HG03139 (cell line): Measurements from ENCODE around the gene AACS.
A peak's percentile ranks its signal among the peaks of the same experiment; 100 is the strongest.
"Not testable (repeated sequence)": the region's sequence is repeated elsewhere in the genome, so short reads cannot be mapped to it uniquely, and the experiment has no call there.

Experiments used
- ATAC-seq: cut with Tn5 transposase; IDR thresholded peaks from one replicate; pipeline ENCODE4 v1.9.1; 2021; ENCODE audit not compliant: unreplicated experiment

The AACS gene, protein sequence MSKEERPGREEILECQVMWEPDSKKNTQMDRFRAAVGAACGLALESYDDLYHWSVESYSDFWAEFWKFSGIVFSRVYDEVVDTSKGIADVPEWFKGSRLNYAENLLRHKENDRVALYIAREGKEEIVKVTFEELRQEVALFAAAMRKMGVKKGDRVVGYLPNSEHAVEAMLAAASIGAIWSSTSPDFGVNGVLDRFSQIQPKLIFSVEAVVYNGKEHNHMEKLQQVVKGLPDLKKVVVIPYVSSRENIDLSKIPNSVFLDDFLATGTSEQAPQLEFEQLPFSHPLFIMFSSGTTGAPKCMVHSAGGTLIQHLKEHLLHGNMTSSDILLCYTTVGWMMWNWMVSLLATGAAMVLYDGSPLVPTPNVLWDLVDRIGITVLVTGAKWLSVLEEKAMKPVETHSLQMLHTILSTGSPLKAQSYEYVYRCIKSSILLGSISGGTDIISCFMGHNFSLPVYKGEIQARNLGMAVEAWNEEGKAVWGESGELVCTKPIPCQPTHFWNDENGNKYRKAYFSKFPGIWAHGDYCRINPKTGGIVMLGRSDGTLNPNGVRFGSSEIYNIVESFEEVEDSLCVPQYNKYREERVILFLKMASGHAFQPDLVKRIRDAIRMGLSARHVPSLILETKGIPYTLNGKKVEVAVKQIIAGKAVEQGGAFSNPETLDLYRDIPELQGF

DNA sequence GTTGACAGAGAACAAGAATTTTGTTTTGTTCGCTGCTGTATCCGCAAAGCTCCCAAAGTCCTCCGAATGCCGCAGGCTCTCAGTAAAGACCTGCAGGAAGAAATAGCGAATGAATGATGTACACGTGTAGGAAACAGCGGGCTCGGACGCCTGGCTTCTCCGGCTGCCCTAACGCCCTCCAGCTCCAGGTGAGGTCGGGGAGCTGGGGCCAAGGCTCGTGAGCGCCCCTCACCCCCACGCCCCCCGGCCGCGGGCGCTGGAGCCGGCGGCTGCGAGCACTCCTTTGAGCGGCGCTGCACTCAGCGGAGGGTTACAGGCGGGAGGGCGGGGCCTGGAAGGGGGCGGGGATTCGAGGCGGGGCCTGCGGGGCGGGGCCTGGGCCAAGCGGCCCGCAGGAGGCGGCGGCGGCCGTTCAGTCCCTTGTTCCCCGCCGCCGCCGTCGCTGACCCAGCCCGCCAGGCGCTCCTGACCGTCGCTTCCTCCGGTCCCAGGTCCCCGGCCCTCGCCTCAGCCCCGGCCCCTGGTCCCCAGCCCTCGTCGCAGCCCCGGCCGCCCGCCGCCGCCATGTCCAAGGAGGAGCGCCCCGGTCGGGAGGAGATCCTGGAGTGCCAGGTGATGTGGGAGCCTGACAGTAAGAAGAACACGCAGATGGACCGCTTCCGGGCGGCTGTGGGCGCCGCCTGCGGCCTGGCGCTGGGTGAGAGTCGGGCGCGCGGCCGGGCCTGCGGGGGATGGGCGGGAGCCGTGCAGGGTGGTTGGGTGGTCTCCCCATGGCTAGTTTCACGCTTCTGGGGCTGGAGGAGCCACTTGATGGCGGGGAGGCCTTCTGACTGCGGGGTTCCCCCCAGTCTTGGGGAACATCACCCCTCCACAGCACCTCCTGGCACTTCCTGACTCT, at the start of gene AACS:
Gene AACS, plus strand, starts transcription at position 415 of the 898 bp plus-strand sequence. Its CDS starts 150 bp downstream, at position 565.
- ATAC-seq: peak; percentile 94

DNA sequence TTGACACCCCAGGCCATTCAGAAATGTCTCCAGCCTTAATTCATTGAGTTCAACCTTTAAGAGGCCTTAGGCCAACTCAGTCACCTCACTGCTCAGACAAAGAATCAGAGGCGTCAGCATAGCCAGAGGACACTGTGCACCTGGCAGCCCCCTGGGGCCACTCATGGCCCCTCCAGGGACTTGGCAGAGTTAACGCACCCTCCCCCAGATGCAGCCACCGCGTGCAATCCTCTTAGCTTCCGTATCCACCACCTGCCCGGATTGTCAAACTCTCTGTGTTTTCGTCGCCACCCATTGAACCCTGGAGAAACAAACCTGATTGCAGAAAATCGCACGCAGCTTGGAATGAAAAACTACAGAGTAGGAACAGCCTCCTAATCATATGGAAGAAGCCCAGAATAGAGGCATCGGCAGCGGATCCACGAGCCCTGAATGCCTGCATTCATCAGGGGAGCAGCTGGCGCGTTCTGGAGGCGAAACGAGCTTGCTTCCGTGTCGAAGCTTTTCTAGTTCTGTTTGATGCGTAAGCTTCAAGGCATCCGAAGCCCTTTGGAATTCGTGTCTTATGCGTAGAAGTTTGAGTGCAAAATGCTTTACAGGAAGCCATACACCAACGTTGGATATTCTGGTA, 49.4 kb upstream of the AACS start:
- ATAC-seq: no peak

DNA sequence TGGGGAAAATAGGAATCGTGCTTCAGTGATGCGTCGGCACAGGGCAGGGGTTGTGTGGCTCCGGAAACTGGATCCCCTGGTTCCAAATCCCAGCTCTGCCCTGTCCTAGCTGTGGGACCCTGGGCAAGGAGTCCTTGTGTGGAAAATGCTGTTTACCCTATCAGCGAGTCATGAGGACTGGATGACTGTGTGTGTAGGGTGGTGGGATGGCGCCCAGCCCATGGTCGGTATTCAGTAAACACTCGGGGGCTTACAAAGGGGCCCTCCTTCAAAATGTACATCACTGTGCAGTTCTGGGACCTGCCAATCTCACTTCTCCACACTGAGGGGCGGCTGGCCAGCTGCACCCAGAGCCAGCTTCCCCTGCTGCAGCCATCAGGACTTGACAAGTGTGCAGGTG, 47.4 kb upstream of the AACS start:
- no peak for ATAC-seq

DNA sequence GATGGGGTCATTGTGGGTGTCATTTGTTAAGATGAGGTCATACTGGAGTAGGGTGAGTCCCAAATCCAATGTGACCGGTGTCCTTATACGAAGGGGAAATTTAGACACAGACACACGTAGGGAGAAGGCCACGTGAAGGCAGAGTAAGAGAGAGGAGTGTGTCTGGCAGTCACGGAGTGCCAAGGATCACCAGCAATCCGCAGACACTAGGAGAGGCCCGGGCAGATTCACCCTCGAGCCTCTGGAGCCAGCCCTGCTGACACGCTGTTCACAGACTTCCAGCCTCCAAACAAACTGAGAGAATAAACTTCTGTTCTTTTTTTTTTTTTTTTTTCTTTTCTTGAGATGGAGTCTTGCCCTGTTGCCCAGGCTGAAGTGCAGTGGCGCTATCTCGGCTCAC, 46.9 kb upstream of the AACS start:
- no peak for ATAC-seq

DNA sequence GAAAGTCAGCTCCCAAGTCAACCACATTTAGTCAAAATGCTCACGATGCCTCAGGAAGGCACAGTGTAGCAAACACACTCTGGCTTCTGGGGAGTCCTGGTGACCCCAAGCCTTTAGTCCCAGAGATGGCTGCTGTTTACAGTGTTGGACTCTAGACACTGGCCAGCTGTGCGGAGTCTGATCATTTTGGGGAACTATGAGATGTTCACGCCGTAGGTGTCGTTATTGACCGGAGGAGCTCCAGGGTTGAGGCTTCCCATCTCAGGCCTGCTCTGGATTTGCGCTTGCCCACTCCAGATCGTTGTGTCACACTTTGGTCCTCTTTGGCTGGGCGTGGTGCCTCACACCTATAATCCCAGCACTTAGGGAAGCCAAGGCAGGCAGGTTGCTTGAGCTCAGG, 44.1 kb upstream of the AACS start:
- no peak for ATAC-seq

DNA sequence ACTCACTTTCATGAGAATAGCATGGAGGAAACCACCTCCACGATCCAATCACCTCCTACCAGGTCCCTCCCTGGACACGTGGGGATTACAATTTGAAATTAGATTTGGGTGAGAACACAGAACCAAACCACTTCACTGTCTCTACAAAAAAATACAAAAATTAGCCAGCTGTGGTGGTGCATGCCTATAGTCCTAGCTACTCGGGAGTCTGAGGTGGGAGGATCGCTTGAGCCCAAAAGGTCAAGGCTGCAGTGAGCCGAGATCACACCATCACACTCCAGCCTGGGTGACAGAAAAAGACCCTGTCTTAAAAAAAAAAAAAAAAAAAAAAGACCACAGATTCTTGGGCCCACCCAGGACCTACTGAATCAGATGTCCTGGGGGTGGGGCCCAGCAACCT, 43.5 kb upstream of the AACS start:
- ATAC-seq: no peak

DNA sequence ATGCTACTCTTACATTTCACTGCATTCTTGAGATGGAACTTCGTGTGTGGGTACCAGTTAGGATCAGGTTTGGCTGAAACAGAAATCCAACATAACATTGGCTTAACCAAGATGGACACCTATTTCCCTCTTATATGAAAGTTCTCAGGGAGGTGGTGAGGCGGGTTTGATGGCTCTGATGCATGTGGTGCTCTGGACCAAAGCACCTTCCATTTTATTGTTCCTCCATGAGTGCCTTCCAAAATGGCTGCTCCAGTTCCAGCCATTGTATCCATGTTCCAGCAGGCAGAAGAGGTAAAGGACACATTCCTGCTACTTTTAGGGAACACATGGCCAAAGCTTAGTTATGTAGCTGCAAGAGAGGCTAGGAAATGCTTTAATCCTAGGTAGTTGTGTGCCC, 42.2 kb upstream of the AACS start:
- no peak for ATAC-seq

DNA sequence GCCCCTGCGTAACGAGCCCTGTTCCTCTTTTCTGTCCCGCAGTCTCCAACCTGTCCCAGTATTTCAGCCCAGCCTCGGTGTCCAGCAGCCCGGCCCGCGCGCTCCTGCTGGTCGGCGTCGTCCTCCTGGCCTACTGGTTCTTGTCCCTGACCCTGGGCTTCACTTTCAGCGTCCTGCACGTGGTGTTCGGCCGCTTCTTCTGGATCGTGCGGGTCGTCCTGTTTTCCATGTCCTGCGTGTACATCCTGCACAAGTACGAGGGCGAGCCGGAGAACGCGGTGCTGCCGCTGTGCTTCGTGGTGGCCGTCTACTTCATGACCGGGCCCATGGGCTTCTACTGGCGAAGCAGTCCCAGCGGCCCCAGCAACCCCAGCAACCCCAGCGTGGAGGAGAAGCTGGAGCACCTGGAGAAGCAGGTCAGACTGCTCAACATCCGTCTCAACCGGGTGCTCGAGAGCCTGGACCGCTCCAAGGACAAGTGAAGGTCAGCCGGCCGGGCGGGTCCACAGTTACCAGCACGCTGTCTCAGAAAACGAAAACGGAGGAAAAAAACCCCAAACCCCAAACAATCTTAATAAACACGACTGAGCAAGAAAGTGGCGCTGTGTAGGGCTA, 40.2 kb upstream of the AACS start:
- ATAC-seq: no peak

DNA sequence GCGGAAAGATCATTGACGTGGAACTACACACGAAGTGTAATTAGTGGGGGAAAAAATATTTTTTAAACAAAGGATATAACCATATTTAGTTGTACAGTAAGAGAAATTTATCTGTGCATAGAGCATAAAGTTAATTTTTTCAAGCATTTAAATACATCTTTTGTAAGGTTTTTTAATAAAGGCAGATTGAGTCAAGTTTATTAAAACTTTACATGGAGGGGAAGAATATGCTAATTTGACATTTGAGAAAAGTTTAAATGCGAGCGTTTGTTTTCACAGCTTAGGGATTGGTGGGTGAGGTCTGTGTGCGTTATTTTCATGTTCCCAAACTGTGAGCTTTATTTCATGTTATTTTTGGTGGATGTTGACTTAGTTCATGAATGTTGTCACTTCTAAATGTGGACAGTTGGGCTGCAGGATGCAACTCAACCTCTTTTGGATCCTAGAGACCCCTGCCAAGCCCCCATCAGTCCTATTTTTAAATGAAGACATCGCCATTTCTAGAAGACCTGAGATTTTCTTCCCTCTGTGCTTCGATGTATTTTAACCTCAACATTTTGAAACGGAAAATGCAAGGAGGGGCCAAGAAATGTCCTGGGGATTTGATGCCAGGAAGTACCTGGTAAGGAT, 39.5 kb upstream of the AACS start:
- ATAC-seq: no peak

DNA sequence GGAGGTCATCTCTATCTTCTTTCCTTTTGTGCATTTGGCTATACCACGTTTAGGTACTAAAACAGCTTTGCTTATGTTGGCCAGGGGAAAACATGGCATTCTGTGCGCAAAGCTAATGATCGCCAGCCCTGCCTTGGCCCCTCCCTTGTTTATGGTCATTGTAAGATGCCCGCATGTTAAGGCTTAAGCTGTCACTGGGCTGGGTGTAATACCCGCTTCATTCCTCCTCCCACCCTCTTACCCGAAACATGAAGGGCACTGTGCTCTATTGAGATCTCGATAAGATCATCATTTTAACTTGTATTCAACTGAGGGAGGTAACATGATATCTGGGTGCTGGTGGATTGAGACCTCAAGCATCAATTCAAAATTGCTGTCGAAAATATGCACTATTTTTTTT, 37.1 kb upstream of the AACS start:
- ATAC-seq: no peak

DNA sequence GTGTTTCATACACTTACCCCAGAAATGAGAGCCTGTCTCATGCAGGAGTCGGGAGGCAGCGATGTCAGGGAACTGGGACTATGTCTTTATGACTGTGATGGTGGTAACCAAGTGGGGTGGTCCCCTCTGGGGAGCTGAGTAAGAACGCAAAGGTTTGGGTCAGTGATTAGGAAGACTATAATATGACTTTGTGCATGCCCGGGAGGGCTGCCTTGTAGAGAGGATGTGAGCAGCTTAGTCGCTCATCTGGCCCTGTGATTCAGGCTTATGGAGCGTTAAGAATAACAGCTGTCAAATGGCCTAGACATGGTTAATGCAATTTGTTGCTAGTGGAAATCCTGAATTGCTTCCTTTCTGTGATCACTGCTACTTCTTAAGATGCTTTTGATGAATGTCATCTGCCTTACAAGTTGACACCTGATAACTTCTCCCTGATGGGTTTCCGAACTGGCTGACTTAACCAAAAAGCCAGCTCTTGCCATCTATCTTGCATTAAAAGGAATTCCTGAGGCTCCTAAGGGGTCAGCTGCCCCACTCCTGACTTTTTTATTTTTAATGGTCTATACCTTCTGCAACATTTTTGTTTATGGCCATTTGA, 35.4 kb upstream of the AACS start:
- no peak for ATAC-seq

DNA sequence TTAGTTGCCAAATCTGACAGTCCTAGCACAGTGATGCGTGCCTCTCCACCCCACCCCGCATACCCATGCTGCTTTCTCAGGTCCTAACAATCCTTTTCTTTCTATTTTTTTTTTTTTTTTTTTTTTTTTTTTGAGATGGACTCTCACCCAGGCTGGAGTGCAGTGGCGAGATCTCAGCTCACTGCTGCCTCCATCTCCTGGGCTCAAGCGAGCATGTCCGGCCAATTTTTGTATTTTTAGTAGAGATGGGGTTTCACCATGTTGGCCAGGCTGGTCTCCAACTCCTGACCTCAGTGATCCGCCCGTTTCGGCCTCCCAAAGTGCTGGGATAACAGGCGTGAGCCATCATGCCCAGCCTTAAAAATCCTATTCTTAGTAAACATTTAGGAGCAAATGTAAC, 33.8 kb upstream of the AACS start:
- ATAC-seq: not testable (repeated sequence)

DNA sequence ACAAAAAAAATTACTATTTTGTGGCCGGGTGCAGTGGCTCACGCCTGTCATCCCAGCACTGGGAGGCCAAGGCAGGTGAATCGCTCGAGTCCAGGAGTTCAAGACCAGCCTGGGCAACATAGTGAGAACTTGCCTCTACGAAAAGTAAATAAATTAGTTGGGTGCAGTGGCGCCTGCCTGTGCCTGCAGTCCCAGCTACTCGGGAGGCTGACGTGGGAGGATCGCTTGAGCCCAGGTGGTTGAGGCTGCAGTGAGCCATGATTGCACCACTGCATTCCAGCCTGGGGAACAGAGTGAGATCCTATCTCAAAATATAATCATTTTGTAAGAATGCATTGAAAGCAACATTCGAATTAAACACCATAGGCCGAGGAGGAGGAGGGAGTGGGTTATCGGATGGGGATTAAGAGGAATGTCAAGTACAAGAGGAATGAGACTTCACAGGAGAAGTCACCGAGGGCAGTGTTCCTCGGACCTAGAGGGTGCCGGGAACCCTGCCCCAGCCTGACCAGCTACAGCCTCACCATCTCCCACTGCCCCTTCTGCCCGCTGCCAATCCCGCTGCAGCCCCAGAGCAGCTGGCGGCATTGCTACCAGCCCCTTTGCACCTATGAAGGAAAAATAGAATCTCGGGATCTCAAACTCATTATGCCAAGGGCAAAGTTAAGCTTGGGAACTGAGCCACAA, 32.6 kb upstream of the AACS start:
- no peak for ATAC-seq

DNA sequence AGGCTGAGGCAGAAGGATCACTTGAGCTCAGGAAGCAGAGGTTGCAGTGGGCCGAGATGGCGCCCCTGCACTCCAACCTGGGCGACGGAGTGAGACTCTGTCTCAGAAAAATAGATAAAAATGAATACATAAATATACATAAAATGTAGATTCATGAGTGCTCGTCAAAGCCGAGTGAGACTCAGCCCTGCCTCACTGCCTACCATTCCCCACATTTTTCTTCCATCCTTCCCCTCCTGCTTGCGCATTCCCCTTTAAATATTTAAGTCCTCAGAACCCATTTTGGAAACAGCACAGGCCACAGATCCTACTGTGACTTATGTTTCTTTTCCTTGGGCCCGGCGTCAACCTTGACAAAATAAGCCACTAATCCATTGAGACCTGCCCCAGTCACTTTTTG, 31.9 kb upstream of the AACS start:
- no peak for ATAC-seq

DNA sequence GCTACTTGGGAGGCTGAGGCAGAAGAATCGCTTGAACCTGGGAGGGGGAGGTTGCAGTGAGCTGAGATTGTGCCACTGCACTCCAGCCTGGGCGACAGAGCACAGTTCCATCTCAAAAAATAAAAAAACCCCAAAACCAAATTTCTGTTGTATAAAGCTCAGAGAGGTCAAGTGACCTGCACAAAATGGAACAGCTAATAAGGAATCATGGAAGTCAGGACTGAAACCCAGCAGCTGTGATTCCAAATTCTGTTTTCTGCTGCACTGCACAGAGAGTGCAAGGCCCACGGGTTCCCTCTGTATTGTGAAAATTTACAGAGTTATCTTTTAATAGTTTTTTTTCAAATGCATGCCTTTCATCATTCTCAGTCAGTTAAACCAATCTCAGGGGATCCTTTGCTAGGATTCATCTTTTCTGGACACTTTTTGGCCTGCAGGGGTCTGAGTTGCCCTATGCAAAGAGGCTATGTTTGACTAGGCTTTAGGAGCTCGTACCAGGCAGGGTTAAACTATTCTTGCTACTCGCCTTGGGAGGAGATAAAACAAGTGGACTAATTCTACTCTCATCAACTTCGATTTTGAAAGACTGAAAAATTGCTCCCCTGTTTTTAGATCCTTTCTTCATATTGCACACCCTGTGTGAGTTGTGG, 26.1 kb upstream of the AACS start:
- no peak for ATAC-seq

DNA sequence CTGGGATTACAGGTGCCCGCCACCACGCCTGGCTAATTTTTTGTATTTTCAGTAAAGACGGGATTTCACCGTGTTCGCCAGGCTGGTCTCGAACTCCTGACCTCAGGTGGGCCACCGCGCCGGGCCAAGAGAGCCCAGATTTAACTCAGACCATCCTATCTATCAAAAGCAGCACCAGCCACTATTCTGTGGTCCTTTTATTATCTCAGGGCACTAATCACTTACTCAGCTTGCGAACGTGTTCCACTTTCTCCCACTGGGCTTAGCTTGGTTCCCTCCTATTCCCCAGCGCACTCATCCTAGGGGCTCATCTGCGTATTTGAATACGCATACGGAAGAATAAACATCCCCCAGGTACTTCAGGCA, 16.2 kb upstream of the AACS start:
- ATAC-seq: no peak

DNA sequence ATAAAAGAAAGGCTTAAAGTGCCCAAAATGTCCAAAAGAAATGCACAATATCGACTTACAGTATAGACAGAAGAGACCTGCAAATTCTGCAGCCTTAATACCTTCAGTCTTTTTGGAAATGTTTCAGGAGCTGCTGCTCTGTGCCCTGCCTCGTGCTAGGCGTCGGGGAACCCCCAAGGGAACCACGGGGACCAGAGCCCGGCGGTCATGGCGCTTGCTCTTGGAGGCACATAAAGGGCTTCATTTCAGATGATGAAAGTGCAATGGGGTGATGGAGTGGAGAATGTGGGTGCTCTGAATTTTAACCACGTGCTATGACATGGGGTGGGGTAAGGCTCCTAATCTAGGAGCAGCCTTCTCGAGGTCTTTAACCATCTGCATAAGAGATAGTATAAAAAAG, 14.8 kb upstream of the AACS start:
- no peak for ATAC-seq

DNA sequence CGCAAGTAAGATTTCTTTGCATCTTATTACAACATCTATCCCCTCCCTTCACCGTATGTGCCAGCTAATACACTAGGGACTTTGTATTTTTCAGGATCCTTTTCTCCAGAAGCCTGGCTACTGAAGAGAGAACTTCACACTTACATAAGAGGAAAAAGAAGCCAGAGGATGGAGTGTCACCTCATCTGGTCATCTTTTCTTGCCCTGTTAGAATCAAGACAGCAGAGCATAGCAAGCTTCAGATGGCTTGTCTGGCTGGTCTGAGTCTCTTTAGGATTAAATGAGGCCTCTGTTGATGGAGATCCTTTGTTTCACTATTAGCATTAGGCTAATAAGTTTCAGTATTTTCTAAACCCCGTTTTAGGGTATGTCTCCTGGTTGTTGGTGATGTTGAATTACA, 14.4 kb upstream of the AACS start:
- no peak for ATAC-seq

DNA sequence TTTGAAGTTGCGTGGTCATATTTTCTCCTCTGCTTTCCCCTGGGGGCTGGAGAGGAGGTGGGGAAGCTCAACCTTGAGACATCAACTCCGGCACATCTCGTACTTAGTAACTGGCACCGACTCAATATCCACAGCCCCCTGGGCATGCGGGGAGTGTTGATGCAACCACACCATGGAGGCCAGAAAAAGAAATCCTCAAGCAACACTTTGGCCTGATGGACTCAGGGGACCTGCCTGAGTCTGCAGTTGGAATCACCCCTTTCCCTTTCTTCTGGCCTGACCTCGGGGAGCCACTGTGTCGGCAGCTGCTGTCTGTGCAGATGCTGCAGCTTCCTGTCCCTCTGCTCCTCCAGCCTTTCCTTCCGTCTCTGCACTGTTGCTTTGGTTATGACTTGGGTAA, 11.4 kb upstream of the AACS start:
- ATAC-seq: no peak
